Lower leg skin (tissue), 4 donors: ENCODE measurements around the gene FCHO2. TPM values are rescaled to one million over a fixed set of nuclear protein-coding genes. Genes with fewer than 3 reads are reported as not detected.
"Not testable (repeated sequence)": the region's sequence is repeated elsewhere in the genome, so short reads cannot be mapped to it uniquely, and the experiment has no call there.

Experiments used
- DNase-seq, 2 donors: peaks; one replicate each; pipeline ENCODE4 v3.0.0-alpha.2; 2019; ENCODE audit warnings: low spot score in 2 of 2
- H3K4me3 ChIP-seq: fragments of 200-600 bp; sonication (generic); 2 replicates; pipeline ENCODE4 v1.5.1; 2017; ENCODE audit warnings: mild to moderate bottlenecking, low read depth; ENCODE audit not compliant: poor library complexity, severe bottlenecking
- CTCF ChIP-seq, 3 donors: fragments of 450-650 bp; IDR thresholded peaks; one replicate each; pipeline ENCODE4 v1.5.1; 2016; ENCODE audit warnings: antibody characterized with exemption in 3 of 3, mild to moderate bottlenecking in 3 of 3, moderate library complexity in 2 of 3
- POLR2A ChIP-seq, 2 donors: fragments of 450-650 bp; IDR thresholded peaks; one replicate each; pipeline ENCODE4 v1.6.1; 2016 to 2017; ENCODE audit warnings: antibody characterized with exemption in 2 of 2, mild to moderate bottlenecking in 1 of 2, moderate library complexity in 1 of 2
- WGBS, 2 donors: methylation state at CpG; one replicate each; pipeline ENCODE4 v1.1.5; 2018; 5-methylcytosine and 5-hydroxymethylcytosine counted together
- intact Hi-C: fragments of 100-400 bp; cut with DNase I; formaldehyde crosslinking; loops from one replicate; pipeline ENCODE4 v1.15.0; 2023; ENCODE audit warnings: low total_unique reads
- total RNA-seq, 4 donors: library from RNA; depleted of rRNA; stranded (reverse); fragments of >200 nt; gene quantifications; one replicate each; pipeline ENCODE4 v1.1.0, GENCODE V29; 2016

FCHO2 gene
- total RNA-seq, 4 donors from 2014 or later = 22.1 to 30.7 (median 30.1) TPM

- H3K4me3 ChIP-seq = no peak overlapping the region
- 26 to 33% methylated on average over 4 of the region's 4 CpGs for WGBS, 2 donors
- DNase-seq = no peak
- intact Hi-C loops = no loop called here
- TF ChIP-seq POLR2A (IDR thresholded peaks at IDR 0.05) (no peak), CTCF (IDR thresholded peaks at IDR 0.05) (no peak)
Measured at GRCh38 chr5:73022471-73023169, 66.8 kb downstream of the FCHO2 start.

- intact Hi-C loops, DNase-seq, H3K4me3 ChIP-seq: not testable (repeated sequence)
- 86 to 89% methylated on average over 9 of the region's 9 CpGs for WGBS, 2 donors
Measured at GRCh38 chr5:73024946-73025544, 69.2 kb downstream of the FCHO2 start.

- TF ChIP-seq CTCF (IDR thresholded peaks at IDR 0.05) (no peak), POLR2A (IDR thresholded peaks at IDR 0.05) (no peak)
- intact Hi-C loops = no loop called here
- no peak for DNase-seq
- H3K4me3 ChIP-seq = no peak overlapping the region
- WGBS, 2 donors = 90 to 92% methylated on average over 2 of the region's 2 CpGs
Measured at GRCh38 chr5:73027361-73027760, 71.5 kb downstream of the FCHO2 start.

GRCh38 chr5:73027816-73028215, 72.0 kb downstream of the FCHO2 start:
- intact Hi-C loops = no loop called here
- TF ChIP-seq CTCF (IDR thresholded peaks at IDR 0.05) (no peak), POLR2A (IDR thresholded peaks at IDR 0.05) (no peak)
- H3K4me3 ChIP-seq = no peak overlapping the region
- no peak for DNase-seq
- WGBS, 2 donors = 95 to 97% methylated on average over 4 of the region's 4 CpGs

GRCh38 chr5:73028991-73029595, 73.3 kb downstream of the FCHO2 start:
- 94% methylated on average over 1 of the region's 1 CpG for WGBS, 2 donors
- intact Hi-C loops = no loop called here
- no peak for DNase-seq
- TF ChIP-seq POLR2A (IDR thresholded peaks at IDR 0.05) = no peak
- no peak for TF ChIP-seq CTCF (IDR thresholded peaks at IDR 0.05)
- H3K4me3 ChIP-seq = no peak overlapping the region

- no peak for TF ChIP-seq CTCF (IDR thresholded peaks at IDR 0.05)
- WGBS, 2 donors = 43 to 52% methylated on average over 1 of the region's 1 CpG
- intact Hi-C loops = no loop called here
- H3K4me3 ChIP-seq = no peak overlapping the region
- no peak for DNase-seq
Measured at GRCh38 chr5:73030531-73030930, 74.7 kb downstream of the FCHO2 start.
